Activated T-helper 17 cell treated with anti-CD3 and anti-CD28 coated beads, Interleukin-2, amount 50 U/mL, for 72 hours (primary cell): ENCODE data around the gene RPP30. TPM values are rescaled to one million over a fixed set of nuclear protein-coding genes. Genes with fewer than 3 reads are reported as not detected.
"Not testable (repeated sequence)": the region's sequence is repeated elsewhere in the genome, so short reads cannot be mapped to it uniquely, and the experiment has no call there.

Experiments
- ATAC-seq: fragments of 150-1000 bp; cut with Tn5 transposase; replicated peaks from 2 replicates; pipeline ENCODE4 v1.10.0; 2021; ENCODE audit warnings: mild to moderate bottlenecking, moderate library complexity
- H3K27ac Mint-ChIP-seq: one replicate; pipeline ENCODE4 v1.8.0; 2022; ENCODE audit warnings: mixed read lengths
- H3K27me3 Mint-ChIP-seq: one replicate; pipeline ENCODE4 v1.8.0; 2022; ENCODE audit warnings: mixed read lengths
- H3K36me3 Mint-ChIP-seq: one replicate; pipeline ENCODE4 v1.8.0; 2022; ENCODE audit warnings: low read depth, mild to moderate bottlenecking, mixed read lengths
- H3K4me1 Mint-ChIP-seq: one replicate; pipeline ENCODE4 v1.8.0; 2022; ENCODE audit warnings: mixed read lengths
- H3K4me3 Mint-ChIP-seq: one replicate; pipeline ENCODE4 v1.8.0; 2022; ENCODE audit warnings: mild to moderate bottlenecking, mixed read lengths
- H3K9me3 Mint-ChIP-seq: one replicate; pipeline ENCODE4 v1.8.0; 2022; ENCODE audit warnings: mixed read lengths
- total RNA-seq, 2 donors: library from RNA; stranded (reverse); gene quantifications; one replicate each; pipeline ENCODE4 v1.2.3, GENCODE V29; 2022

Gene RPP30
- total RNA-seq, 2 donors from 2014 or later = 161 to 173 TPM

GRCh38 chr10:90857635-90858460 is 13.9 kb upstream of the RPP30 start, which contains the start of gene HTR7:
Gene HTR7, minus strand, starts transcription at chr10:90858039. Its CDS starts 368 bp downstream, at chr10:90857671.
- H3K27me3 Mint-ChIP-seq = peaks cover 47% of the 10 kb centered on the region
- peak within 1 kb of the TSS; percentile 83 for H3K4me3 Mint-ChIP-seq
- no peaks in the 10 kb centered on the region for H3K9me3 Mint-ChIP-seq
- ATAC-seq = peak; percentile 75
- H3K36me3 Mint-ChIP-seq = no peaks in the 10 kb centered on the region
- no peaks in the 10 kb centered on the region for H3K4me1 Mint-ChIP-seq
- no peak within 1 kb of the TSS for H3K27ac Mint-ChIP-seq

DNA sequence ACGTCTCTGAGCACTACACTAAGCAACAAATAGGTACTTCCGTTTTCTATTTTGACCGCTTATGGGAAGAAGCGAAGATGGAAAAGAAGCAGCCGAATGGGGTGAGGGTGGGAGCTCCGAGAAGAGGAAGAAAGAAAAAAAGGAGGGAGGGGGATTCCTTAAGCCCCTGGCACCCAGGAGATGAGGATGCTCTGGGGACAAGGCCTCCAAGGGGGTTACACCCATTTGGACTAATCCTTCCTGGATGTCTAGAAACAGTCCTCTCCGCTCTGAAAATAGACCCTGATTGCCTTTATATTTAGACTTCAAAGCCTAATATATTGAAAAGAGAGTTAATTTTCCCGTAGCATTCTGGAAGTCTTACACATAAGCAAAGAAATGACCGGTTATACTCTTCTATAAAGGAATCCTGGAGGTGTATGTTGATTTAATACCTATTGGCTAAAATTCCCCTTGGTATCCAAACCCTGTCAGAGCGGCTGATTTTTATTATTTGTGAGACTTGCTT is 13.3 kb upstream of the RPP30 start:
- Mint-ChIP-seq H3K27me3 (peaks cover 50% of the 10 kb centered on the region), H3K36me3 (no peaks in the 10 kb centered on the region), H3K4me3 (peak overlapping the region; percentile 74), H3K27ac (no peak overlapping the region), H3K9me3 (no peaks in the 10 kb centered on the region), H3K4me1 (no peaks in the 10 kb centered on the region)
- ATAC-seq = no peak

GRCh38 chr10:90859321-90859751 is 12.4 kb upstream of the RPP30 start:
- H3K9me3 Mint-ChIP-seq = no peaks in the 10 kb centered on the region
- H3K4me1 Mint-ChIP-seq = no peaks in the 10 kb centered on the region
- peak overlapping the region; percentile 74 for H3K4me3 Mint-ChIP-seq
- ATAC-seq = peak; percentile 82
- H3K36me3 Mint-ChIP-seq = no peaks in the 10 kb centered on the region
- peak overlapping the region; percentile 0 for H3K27ac Mint-ChIP-seq
- H3K27me3 Mint-ChIP-seq = peaks cover 47% of the 10 kb centered on the region

DNA sequence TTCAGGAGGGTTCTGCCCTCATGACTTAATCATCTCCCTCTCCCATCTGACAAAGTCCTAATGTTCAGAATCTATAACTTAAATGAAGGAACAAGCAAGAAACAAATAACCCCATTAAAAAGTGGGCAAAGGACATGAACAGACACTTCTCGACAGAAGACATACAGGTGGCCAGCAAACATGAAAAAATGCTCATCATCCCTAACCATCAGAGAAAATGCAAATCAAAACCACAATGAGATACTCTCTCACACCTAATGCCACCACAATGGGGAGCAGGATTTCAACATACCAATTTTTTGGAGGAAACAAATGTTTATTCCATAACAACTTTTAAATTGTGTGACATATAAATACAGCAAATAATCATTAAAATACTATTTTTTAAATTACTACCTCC is 11.0 kb upstream of the RPP30 start:
- ATAC-seq = no peak
- Mint-ChIP-seq H3K27me3 (peaks cover 34% of the 10 kb centered on the region), H3K9me3 (no peaks in the 10 kb centered on the region), H3K36me3 (no peaks in the 10 kb centered on the region), H3K4me3 (no peak overlapping the region), H3K27ac (no peak overlapping the region), H3K4me1 (no peaks in the 10 kb centered on the region)

DNA sequence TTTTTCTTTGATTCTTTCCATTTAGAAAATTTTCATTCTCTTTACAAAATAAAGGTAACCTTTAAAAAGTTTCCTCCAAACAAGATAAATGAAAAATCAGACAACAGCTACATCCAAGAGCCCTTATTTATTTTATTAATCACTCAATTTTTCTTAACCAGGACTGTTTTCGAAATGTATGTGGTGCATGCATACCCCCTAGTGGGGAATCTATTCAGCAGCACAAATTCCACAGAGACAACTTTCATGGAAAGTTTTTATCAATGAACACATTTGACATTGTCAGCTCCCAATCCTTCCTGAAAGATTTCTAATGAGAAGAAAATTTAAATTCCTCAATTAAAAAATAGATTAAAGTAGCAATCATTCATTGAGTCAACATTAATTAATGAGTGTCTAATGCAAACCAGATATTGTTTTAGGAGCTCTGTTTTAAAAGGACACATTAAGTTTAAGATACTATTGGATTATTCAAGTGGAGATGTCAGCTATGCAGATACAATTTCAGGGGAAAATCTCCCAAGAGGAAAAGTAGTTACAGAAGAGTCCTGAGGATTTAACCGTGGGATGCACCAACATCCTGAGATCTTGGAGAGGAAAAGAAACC is 8.8 kb upstream of the RPP30 start:
- peaks cover 35% of the 10 kb centered on the region for H3K27me3 Mint-ChIP-seq
- no peaks in the 10 kb centered on the region for H3K9me3 Mint-ChIP-seq
- H3K4me1 Mint-ChIP-seq = no peaks in the 10 kb centered on the region
- ATAC-seq = no peak
- H3K36me3 Mint-ChIP-seq = no peaks in the 10 kb centered on the region
- no peak overlapping the region for H3K4me3 Mint-ChIP-seq
- no peak overlapping the region for H3K27ac Mint-ChIP-seq

DNA sequence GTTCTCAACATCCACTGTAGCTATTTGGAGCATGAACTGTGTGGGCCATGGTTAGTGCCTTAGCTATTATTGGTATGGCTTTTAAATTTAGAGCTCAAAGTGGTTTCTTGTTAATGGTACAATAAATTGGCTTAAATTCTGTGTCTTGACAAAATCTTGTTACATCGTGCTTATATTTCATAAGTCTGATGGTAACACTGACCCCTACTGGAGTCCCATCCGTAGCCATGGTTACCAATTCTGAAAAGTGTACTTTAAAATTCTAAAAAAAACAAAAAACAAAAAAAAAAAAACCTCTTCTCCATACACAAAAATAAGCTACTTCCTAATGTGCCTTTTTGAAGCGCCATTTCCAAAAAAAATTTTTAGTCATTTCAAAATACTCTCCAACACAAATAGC is 6.4 kb upstream of the RPP30 start:
- Mint-ChIP-seq H3K4me3 (no peak overlapping the region), H3K27ac (no peak overlapping the region), H3K27me3 (peaks cover 46% of the 10 kb centered on the region), H3K36me3 (no peaks in the 10 kb centered on the region), H3K9me3 (no peaks in the 10 kb centered on the region), H3K4me1 (peaks cover under 1% of the 10 kb centered on the region)
- ATAC-seq = no peak

GRCh38 chr10:90866050-90866598 is 5.7 kb upstream of the RPP30 start:
- ATAC-seq = no peak
- Mint-ChIP-seq H3K4me3 (no peak overlapping the region), H3K4me1 (peaks cover 7% of the 10 kb centered on the region), H3K36me3 (no peaks in the 10 kb centered on the region), H3K9me3 (no peaks in the 10 kb centered on the region), H3K27me3 (peaks cover 43% of the 10 kb centered on the region), H3K27ac (no peak overlapping the region)

DNA sequence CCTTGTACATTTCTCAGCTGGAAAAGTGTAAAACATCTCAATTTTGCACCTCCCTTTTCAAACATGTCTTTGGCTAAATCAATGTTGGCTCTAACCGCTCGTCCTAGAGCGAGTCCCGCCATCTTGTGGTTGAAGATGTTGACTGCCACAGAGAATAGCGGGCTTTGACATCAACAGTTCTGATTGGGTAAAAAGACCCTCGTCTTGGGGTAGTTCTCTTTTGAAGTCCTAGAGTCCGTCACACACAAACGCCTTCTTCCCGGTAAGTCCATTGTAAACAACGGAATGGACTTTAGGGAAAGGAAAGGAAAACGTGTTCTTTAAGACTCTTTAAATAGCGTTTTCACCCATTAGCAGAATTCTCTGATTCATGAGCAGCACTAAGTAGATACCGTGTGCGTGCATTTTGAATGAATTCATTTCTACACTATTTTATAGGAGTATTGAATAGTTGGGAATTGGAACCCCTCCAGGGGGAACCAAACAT is 452 bp upstream of the RPP30 start:
- Mint-ChIP-seq H3K4me3 (peak overlapping the region; percentile 97), H3K27me3 (peaks cover 24% of the 10 kb centered on the region), H3K4me1 (peaks cover 19% of the 10 kb centered on the region), H3K27ac (peak overlapping the region; percentile 99), H3K9me3 (no peaks in the 10 kb centered on the region), H3K36me3 (peaks cover 40% of the 10 kb centered on the region)
- ATAC-seq = peak; percentile 54

DNA sequence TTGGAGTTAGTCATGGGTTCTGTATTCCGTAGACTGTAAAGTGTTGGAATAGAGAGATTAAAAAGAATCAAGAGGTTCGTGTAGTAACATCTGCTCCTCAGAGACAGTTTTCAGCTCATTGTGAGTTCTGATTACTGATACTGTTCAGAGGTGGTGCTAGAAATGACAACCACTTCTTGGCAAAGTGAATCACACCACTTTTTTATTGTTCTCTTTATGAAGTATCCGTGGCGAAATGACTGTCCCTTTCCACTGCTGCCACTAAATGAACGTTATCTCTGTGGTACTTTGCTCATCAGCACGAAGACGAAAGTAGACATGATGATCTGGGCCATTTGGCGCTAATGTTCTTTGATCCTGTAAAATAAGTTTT is 860 bp downstream of the RPP30 start:
- Mint-ChIP-seq H3K36me3 (peaks cover 53% of the 10 kb centered on the region), H3K4me3 (peak overlapping the region; percentile 97)
- peak; percentile 74 for ATAC-seq

DNA sequence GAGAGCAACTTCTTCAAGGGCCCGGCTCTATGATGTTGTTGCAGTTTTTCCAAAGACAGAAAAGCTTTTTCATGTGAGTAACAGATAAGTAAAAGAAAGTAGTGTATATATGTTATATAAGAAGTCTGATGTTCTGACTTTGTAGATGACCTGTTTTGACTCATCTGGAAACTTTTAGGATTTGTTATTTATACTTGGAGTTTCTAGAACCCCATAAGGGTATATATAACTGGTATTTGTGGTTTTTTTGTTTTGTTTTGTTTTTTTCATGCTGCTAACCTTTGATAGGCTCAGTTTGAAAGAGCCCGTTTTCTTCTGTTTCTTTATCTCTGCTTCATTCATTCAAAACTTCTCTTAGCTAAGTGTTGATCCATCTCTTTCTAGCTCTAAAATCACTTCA is 7.3 kb downstream of the RPP30 start:
- Mint-ChIP-seq H3K9me3 (no peaks in the 10 kb centered on the region), H3K36me3 (peaks cover 99% of the 10 kb centered on the region), H3K27me3 (no peaks in the 10 kb centered on the region), H3K4me1 (peaks cover 26% of the 10 kb centered on the region), H3K4me3 (peak overlapping the region; percentile 7), H3K27ac (peak overlapping the region; percentile 7)
- ATAC-seq = peak; percentile 84

More for the DNA sequence above, 860 bp downstream of the RPP30 start:
- H3K4me1 Mint-ChIP-seq = peaks cover 23% of the 10 kb centered on the region
- peak overlapping the region; percentile 99 for H3K27ac Mint-ChIP-seq
- peaks cover 14% of the 10 kb centered on the region for H3K27me3 Mint-ChIP-seq
- H3K9me3 Mint-ChIP-seq = no peaks in the 10 kb centered on the region

- not testable (repeated sequence) for H3K27me3 Mint-ChIP-seq, H3K27ac Mint-ChIP-seq, H3K9me3 Mint-ChIP-seq
- Mint-ChIP-seq H3K36me3 (peaks cover 100% of the 10 kb centered on the region), H3K4me3 (peak overlapping the region; percentile 7), H3K4me1 (peaks cover 23% of the 10 kb centered on the region)
- ATAC-seq = peak; percentile 23
These were observed 8.4 kb downstream of the RPP30 start for GRCh38 chr10:90880059-90880719.

GRCh38 chr10:90884431-90884830 is 12.7 kb downstream of the RPP30 start:
- Mint-ChIP-seq H3K4me1 (peaks cover 15% of the 10 kb centered on the region), H3K9me3 (no peaks in the 10 kb centered on the region), H3K4me3 (no peak overlapping the region), H3K27me3 (no peaks in the 10 kb centered on the region), H3K27ac (no peak overlapping the region), H3K36me3 (peaks cover 100% of the 10 kb centered on the region)
- no peak for ATAC-seq

DNA sequence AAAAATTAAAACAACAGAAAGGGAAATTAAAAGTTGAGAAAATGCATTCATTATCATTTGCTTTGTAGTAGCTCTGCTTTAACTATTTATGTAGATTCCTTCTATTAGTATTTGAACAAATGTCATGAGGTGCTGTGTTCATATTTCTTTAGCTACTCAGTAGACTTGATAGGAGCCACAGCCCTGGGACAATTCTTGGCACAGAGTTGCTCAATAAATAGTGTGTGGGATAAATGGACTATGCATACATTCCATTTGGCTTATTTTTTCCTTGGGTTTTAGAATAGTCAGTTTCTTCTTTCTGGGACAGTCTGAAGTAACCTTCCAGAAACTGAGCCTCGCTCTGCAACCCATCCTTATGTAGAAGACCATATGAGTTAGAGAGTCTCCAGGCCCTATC is 13.4 kb downstream of the RPP30 start:
- Mint-ChIP-seq H3K27ac (no peak overlapping the region), H3K27me3 (no peaks in the 10 kb centered on the region), H3K9me3 (no peaks in the 10 kb centered on the region), H3K36me3 (peaks cover 100% of the 10 kb centered on the region), H3K4me1 (peaks cover 14% of the 10 kb centered on the region), H3K4me3 (no peak overlapping the region)
- no peak for ATAC-seq

- H3K27ac Mint-ChIP-seq = no peak overlapping the region
- H3K9me3 Mint-ChIP-seq = no peaks in the 10 kb centered on the region
- H3K36me3 Mint-ChIP-seq = peaks cover 100% of the 10 kb centered on the region
- H3K4me3 Mint-ChIP-seq = no peak overlapping the region
- ATAC-seq = no peak
- H3K27me3 Mint-ChIP-seq = no peaks in the 10 kb centered on the region
- peaks cover 14% of the 10 kb centered on the region for H3K4me1 Mint-ChIP-seq
These were observed 15.8 kb downstream of the RPP30 start for GRCh38 chr10:90887555-90887954.
